HEK293T (cell line): Measurements from ENCODE around the gene SPAG16.

ENCODE experiments used
- ARNT ChIP-seq: fragments of 450-650 bp; IDR thresholded peaks from 2 replicates; pipeline ENCODE4 v1.6.1; 2017; ENCODE audit warnings: mild to moderate bottlenecking
- BHLHE40 ChIP-seq: fragments of 450-650 bp; IDR thresholded peaks from 2 replicates; pipeline ENCODE4 v1.6.1; 2016; ENCODE audit warnings: mild to moderate bottlenecking, moderate library complexity, borderline replicate concordance
- ELF4 ChIP-seq: fragments of 450-650 bp; IDR thresholded peaks from 2 replicates; pipeline ENCODE4 v1.6.1; 2017; ENCODE audit warnings: antibody characterized with exemption
- FOXM1 ChIP-seq: fragments of 450-650 bp; IDR thresholded peaks from 2 replicates; pipeline ENCODE4 v1.6.1; 2017; ENCODE audit warnings: mild to moderate bottlenecking, borderline replicate concordance
- HDGF ChIP-seq: fragments of 450-650 bp; IDR thresholded peaks from 2 replicates; pipeline ENCODE4 v1.6.1; 2017; ENCODE audit warnings: antibody characterized with exemption, borderline replicate concordance
- L3MBTL2 ChIP-seq: fragments of 450-650 bp; conservative IDR thresholded peaks from 2 replicates; pipeline ENCODE4 v1.6.1; 2016; ENCODE audit warnings: mild to moderate bottlenecking
- LEF1 ChIP-seq: fragments of 450-650 bp; IDR thresholded peaks from 2 replicates; pipeline ENCODE4 v1.6.1; 2017; ENCODE audit warnings: mild to moderate bottlenecking, borderline replicate concordance
- NFRKB ChIP-seq: fragments of 450-650 bp; IDR thresholded peaks from 2 replicates; pipeline ENCODE4 v1.6.1; 2016; ENCODE audit warnings: mild to moderate bottlenecking, moderate library complexity
- SP1 ChIP-seq: fragments of 450-650 bp; IDR thresholded peaks from 2 replicates; pipeline ENCODE4 v1.6.1; 2017
- SUZ12 ChIP-seq: fragments of 450-650 bp; IDR thresholded peaks from 2 replicates; pipeline ENCODE4 v1.6.1; 2016; ENCODE audit warnings: mild to moderate bottlenecking
- TARDBP ChIP-seq: fragments of 450-650 bp; IDR thresholded peaks from 2 replicates; pipeline ENCODE4 v1.6.1; 2016

- TF ChIP-seq ELF4 (no peak), NFRKB (no peak), FOXM1 (no peak), TARDBP (no peak), HDGF (no peak), BHLHE40 (no peak), L3MBTL2 (no peak), SUZ12 (no peak), ARNT (no peak), LEF1 (no peak), SP1 (no peak)
Observed at GRCh38 chr2:214180686-214181085, 896.4 kb downstream of the SPAG16 start.
